ENCODE results near the gene CSF2RB. TPM values are rescaled to one million over a fixed set of nuclear protein-coding genes. Genes with fewer than 3 reads are reported as not detected.

Gene CSF2RB
- total RNA-seq, 1 experiment from 2014 or later, result not detected

DNA sequence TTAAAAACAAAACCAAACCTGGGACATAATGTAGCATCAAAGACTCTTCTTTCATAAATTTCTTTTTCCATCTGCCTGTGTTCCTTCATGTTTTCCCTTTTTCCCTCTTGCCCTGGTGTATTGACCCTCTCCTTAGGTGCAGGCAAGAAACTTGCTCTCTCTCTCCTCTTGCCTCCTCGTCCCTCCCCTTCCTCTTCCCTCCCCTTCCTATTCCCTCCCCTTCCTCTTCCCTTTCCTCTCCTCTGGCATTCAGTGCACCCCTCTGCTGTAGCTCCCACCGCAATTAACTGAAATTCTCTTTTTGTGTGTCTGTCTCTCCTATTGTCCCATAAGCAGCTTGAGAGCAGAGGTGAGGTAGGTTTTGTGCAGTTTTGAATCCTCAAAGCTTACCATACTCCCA is 49.9 kb downstream of the CSF2RB start:
- DNase-seq, result no peak
- Histone ChIP-seq H2BK5ac (ENCODE audit: insufficient read length, low read length) (no peak overlapping the region), H3K27me3 (ENCODE audit: insufficient read depth, low read length) (no peaks in the 10 kb centered on the region), H3K9ac (ENCODE audit: extremely low read depth, insufficient read length, low read length) (no peak overlapping the region), H4K8ac (replicated peaks; ENCODE audit: insufficient read length, low read depth, low read length) (no peak overlapping the region), H3K79me1 (ENCODE audit: insufficient read depth, low read depth, low read length, poor library complexity, severe bottlenecking) (no peaks in the 10 kb centered on the region), H2BK20ac (ENCODE audit: low read depth, low read length, poor library complexity, severe bottlenecking) (no peak overlapping the region), H3K4me1 (ENCODE audit: insufficient read depth, low read length) (no peaks in the 10 kb centered on the region), H3T11ph (ENCODE audit: low read length) (no peak overlapping the region), H3K4ac (ENCODE audit: low read depth, low read length) (no peak overlapping the region), H3K27ac (ENCODE audit: insufficient read length, low read depth, low read length) (no peak overlapping the region), H3K18ac (ENCODE audit: insufficient read length, low read depth, low read length) (no peak overlapping the region), H2AK5ac (ENCODE audit: insufficient read length, low read length) (no peak overlapping the region), H4K20me1 (ENCODE audit: control insufficient read depth, insufficient read depth, insufficient read length) (no peaks in the 10 kb centered on the region), H3K14ac (ENCODE audit: insufficient read depth, low read length) (no peak overlapping the region), H2BK12ac (ENCODE audit: insufficient read length, low read depth, low read length) (no peak overlapping the region), H3K79me2 (ENCODE audit: insufficient read depth, low read length) (no peaks in the 10 kb centered on the region), H3K23ac (ENCODE audit: insufficient read length, low read depth, low read length) (no peak overlapping the region), H3K56ac (ENCODE audit: insufficient read length, low read depth, low read length) (no peak overlapping the region), H3K9me3 (ENCODE audit: control insufficient read depth, low read depth, low read length) (no peaks in the 10 kb centered on the region), H3K4me2 (ENCODE audit: insufficient read depth, insufficient read length, low read length) (no peak overlapping the region), H4K91ac (ENCODE audit: insufficient read length, low read depth, low read length) (no peak overlapping the region), H2BK120ac (ENCODE audit: low read depth, low read length, poor library complexity, severe bottlenecking) (no peak overlapping the region), H3K23me2 (ENCODE audit: insufficient read length, low read depth, low read length, poor library complexity, severe bottlenecking) (no peaks in the 10 kb centered on the region), H2AFZ (ENCODE audit: low read length) (no peak overlapping the region), H4K5ac (ENCODE audit: insufficient read length, low read depth, low read length) (no peak overlapping the region), H2BK15ac (ENCODE audit: low read depth, low read length) (no peak overlapping the region)
- Mint-ChIP-seq H3K4me3 (no peak overlapping the region), H3K36me3 (ENCODE audit: insufficient read depth in 1 of 3, low read depth in 3 of 3) (no peaks in the 10 kb centered on the region; a peak in 1 of 7 replicates), H3K4me1 (peaks cover 10 to 20% of the 10 kb centered on the region in 2 experiments), H3K27ac (no peak overlapping the region), H3K27me3 (ENCODE audit: low read depth) (peaks cover 33% of the 10 kb centered on the region), H3K9me3 (peaks cover 5 to 7% of the 10 kb centered on the region in 2 experiments; a peak in 4 of 5 replicates)
- TF ChIP-seq, protein P1, sequence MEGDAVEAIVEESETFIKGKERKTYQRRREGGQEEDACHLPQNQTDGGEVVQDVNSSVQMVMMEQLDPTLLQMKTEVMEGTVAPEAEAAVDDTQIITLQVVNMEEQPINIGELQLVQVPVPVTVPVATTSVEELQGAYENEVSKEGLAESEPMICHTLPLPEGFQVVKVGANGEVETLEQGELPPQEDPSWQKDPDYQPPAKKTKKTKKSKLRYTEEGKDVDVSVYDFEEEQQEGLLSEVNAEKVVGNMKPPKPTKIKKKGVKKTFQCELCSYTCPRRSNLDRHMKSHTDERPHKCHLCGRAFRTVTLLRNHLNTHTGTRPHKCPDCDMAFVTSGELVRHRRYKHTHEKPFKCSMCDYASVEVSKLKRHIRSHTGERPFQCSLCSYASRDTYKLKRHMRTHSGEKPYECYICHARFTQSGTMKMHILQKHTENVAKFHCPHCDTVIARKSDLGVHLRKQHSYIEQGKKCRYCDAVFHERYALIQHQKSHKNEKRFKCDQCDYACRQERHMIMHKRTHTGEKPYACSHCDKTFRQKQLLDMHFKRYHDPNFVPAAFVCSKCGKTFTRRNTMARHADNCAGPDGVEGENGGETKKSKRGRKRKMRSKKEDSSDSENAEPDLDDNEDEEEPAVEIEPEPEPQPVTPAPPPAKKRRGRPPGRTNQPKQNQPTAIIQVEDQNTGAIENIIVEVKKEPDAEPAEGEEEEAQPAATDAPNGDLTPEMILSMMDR (conservative IDR thresholded peaks at IDR 0.05), result no peak
- WGBS (ENCODE audit: extremely low coverage, insufficient read length, low lambda C conversion rate), result no CpG with 5 or more reads among the region's 2 CpGs
